Cerebellar cortex (tissue), 1 donor: ENCODE results near the gene AMY1B.
"Not testable (repeated sequence)": the region's sequence is repeated elsewhere in the genome, so short reads cannot be mapped to it uniquely, and the experiment has no call there.

ENCODE experiments used
- DNase-seq: peaks from one replicate; pipeline ENCODE4 v3.0.0-alpha.2; 2015; ENCODE audit warnings: low spot score

Gene AMY1B

DNA sequence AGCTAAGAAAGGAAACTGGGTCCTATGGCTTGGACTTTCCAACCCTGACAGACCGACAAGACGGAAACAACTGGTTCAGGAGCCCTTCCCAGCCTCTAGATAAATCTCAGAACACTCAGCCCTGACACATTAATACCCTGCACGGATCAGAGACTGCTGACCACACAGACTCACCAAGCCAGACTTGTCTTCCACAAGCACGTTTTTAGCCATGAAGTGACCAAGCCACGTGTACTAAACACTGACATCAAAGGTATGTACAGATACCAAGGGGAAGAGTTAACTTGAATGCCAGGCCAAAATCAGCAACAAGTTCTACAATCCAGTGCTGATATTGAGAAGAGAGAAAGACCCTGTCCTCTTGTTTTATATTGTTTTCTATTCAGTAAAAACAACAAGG lies at the start of gene AMY1B:
Gene AMY1B, minus strand, starts transcription at position 101 of the 400 bp plus-strand sequence. CDS start 571 bp downstream, outside the sequence.
- DNase-seq, result not testable (repeated sequence)

DNA sequence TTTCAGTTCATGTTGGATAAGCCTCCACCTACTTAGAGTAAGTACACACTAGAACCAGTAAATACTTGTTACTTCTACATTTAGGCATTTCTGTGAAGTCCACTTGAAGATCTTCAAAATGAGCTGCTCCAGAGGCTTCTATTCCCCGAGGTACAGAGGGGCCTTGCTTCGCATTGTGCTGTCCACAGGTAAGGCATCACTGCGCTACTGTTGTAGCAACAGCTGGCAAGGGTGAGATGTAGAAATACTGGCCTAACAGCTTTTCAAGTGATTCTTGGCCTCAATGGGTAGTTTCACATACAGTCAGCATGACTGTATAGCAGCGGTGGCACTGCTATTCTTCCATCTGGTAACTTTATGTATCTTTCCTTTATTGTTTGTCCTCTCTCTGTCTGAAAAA lies 49.0 kb upstream of the AMY1B start:
- DNase-seq, result not testable (repeated sequence)

DNA sequence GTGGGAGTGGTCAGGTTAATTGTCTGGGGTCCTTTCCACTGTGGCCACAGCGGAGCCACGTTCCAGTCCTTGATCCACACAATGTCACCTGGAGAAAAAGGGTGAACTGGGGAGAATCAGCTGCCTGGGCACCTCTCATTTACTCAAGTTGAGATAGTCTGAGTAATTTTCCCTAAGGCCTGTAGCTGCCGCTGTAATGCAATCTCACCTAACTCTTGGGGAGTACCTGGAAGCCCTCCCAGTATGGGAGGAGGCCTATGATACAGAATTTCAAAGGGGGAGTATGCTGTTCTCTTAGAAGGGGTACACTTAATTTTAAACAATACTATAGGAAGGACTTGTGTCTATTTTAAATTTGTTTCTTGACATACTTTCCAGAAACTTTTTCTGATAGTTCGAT lies 48.4 kb upstream of the AMY1B start:
- DNase-seq, result not testable (repeated sequence)

DNA sequence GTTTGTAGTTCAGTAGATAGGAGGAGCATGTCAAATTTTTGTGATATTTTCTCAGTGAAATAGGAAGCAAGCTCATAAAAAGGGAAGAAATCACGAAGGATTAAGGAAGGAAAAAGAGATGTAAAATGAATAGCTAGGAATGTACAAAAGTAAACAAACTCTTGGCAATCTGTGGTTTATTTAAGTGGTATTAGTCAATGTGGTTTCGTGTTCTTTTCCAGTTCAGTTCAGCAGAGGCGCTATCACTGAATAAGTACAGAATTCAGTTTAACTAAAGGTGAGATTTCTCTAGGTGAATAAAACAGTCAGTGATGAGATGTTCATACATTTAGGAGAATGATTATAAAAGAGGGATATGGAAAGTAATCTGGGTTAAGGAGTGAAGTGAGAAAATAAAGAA lies 42.0 kb upstream of the AMY1B start:
- not testable (repeated sequence) for DNase-seq

DNA sequence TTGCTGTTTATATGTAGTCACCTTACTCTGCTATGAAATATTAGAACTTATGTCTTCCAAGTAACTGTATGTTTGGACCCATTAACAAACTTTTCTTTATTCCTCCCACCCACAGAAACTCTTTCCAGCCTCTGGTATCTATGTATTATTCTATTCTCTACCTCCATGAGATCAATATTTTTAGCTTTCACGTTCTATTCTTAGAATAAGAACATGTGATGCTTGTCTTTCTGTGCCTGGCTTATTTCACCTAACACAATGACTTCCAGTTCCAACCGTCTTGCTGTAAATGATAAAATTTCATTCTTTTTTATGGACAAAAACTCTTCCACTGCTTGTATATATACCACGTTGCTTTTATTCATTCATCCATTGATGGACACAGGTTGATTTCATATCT lies 39.3 kb upstream of the AMY1B start:
- not testable (repeated sequence) for DNase-seq

DNA sequence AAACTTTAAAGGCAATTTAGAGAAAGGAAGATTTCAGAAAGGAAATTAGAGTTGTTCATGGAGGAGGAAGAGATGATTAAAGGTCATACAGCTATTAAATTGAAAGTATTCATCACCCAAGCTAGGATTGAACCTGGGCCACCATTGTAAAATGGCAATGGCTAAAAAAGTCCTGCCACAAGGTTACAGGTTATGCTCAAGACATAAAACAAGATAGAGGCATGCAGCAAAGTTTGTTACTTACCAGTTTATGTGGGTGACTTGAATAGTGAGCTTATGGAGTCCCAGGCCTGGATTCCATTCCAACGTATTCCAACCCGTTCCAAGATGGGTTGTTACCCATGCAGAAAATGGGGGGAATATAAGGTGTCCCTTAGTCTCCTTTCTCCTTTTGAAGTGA lies 25.5 kb upstream of the AMY1B start:
- not testable (repeated sequence) for DNase-seq

DNA sequence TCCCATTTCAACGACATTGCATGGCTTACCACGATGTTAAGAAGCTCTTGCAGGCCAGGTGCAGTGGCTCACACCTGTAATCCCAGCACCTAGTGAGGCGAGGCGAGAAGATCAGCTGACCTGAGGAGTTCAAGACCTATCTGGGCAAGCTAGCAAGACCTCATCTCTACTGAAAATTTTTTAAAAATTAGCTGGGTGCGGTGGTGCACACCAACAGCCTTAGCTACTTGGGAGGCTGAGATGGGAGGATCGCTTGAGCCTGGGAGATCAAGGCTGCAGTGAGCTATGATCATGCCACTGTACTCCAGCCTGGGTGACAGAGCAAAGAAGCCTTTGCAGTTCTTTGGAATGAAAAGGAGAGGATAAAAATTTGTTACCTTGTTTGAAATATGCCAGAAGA lies 21.4 kb upstream of the AMY1B start:
- DNase-seq, result not testable (repeated sequence)

DNA sequence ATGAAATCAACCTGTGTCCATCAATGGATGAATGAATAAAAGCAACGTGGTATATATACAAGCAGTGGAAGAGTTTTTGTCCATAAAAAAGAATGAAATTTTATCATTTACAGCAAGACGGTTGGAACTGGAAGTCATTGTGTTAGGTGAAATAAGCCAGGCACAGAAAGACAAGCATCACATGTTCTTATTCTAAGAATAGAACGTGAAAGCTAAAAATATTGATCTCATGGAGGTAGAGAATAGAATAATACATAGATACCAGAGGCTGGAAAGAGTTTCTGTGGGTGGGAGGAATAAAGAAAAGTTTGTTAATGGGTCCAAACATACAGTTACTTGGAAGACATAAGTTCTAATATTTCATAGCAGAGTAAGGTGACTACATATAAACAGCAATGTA lies 14.4 kb upstream of the AMY1B start:
- DNase-seq, result not testable (repeated sequence)

DNA sequence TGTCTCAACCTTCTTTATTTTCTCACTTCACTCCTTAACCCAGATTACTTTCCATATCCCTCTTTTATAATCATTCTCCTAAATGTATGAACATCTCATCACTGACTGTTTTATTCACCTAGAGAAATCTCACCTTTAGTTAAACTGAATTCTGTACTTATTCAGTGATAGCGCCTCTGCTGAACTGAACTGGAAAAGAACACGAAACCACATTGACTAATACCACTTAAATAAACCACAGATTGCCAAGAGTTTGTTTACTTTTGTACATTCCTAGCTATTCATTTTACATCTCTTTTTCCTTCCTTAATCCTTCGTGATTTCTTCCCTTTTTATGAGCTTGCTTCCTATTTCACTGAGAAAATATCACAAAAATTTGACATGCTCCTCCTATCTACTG lies 11.7 kb upstream of the AMY1B start:
- DNase-seq, result not testable (repeated sequence)

DNA sequence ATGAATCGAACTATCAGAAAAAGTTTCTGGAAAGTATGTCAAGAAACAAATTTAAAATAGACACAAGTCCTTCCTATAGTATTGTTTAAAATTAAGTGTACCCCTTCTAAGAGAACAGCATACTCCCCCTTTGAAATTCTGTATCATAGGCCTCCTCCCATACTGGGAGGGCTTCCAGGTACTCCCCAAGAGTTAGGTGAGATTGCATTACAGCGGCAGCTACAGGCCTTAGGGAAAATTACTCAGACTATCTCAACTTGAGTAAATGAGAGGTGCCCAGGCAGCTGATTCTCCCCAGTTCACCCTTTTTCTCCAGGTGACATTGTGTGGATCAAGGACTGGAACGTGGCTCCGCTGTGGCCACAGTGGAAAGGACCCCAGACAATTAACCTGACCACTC lies 5.2 kb upstream of the AMY1B start:
- not testable (repeated sequence) for DNase-seq

DNA sequence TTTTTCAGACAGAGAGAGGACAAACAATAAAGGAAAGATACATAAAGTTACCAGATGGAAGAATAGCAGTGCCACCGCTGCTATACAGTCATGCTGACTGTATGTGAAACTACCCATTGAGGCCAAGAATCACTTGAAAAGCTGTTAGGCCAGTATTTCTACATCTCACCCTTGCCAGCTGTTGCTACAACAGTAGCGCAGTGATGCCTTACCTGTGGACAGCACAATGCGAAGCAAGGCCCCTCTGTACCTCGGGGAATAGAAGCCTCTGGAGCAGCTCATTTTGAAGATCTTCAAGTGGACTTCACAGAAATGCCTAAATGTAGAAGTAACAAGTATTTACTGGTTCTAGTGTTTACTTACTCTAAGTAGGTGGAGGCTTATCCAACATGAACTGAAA lies 4.7 kb upstream of the AMY1B start:
- not testable (repeated sequence) for DNase-seq

DNA sequence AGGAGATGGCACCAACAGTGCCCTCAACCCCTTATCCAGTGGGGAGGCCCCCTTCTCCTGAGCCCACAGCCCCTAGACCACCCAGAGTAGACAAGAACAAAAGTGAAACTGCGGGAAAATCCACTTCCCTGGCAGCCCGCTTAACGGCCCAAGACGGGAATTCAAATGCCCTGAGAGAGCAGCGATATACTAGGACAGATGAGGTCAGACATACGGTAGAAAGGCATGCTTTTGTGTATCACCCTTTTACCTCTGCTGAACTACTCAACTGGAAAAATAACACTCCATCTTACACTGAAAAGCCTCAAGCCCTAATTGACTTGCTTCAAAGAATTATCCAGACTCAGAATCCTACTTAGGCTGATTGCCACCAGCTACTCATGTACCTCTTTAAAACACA lies 1.4 kb upstream of the AMY1B start:
- DNase-seq, result not testable (repeated sequence)

DNA sequence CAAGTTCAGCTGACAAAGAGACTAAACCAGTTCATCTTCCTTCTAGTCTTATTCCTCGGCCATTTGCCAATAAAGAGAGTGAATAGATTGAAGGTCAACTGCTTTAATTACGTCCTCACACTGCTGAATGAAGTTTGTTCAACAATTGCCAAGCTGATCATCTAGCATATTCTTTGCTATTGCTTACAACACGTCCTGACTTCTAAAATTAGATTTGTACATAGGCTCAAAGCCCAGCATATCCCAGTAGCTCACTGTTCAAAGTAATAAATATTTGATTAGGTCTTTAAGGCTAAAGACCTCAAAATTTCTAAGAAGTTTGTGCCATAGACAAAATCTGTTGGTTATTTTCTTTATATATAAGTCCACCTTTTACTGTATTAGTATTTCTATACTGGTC lies 19.7 kb downstream of the AMY1B start:
- DNase-seq, result not testable (repeated sequence)

DNA sequence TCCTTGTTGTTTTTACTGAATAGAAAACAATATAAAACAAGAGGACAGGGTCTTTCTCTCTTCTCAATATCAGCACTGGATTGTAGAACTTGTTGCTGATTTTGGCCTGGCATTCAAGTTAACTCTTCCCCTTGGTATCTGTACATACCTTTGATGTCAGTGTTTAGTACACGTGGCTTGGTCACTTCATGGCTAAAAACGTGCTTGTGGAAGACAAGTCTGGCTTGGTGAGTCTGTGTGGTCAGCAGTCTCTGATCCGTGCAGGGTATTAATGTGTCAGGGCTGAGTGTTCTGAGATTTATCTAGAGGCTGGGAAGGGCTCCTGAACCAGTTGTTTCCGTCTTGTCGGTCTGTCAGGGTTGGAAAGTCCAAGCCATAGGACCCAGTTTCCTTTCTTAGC lies 40.5 kb downstream of the AMY1B start, which contains the start of gene AMY1A:
Gene AMY1A, plus strand, starts transcription at position 301 of the 400 bp plus-strand sequence. CDS start 571 bp downstream, outside the sequence.
- not testable (repeated sequence) for DNase-seq

DNA sequence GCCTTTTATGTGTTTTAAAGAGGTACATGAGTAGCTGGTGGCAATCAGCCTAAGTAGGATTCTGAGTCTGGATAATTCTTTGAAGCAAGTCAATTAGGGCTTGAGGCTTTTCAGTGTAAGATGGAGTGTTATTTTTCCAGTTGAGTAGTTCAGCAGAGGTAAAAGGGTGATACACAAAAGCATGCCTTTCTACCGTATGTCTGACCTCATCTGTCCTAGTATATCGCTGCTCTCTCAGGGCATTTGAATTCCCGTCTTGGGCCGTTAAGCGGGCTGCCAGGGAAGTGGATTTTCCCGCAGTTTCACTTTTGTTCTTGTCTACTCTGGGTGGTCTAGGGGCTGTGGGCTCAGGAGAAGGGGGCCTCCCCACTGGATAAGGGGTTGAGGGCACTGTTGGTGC lies 41.9 kb downstream of the AMY1B start:
- not testable (repeated sequence) for DNase-seq

DNA sequence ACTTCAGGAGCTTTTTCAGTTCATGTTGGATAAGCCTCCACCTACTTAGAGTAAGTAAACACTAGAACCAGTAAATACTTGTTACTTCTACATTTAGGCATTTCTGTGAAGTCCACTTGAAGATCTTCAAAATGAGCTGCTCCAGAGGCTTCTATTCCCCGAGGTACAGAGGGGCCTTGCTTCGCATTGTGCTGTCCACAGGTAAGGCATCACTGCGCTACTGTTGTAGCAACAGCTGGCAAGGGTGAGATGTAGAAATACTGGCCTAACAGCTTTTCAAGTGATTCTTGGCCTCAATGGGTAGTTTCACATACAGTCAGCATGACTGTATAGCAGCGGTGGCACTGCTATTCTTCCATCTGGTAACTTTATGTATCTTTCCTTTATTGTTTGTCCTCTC lies 45.1 kb downstream of the AMY1B start:
- not testable (repeated sequence) for DNase-seq

DNA sequence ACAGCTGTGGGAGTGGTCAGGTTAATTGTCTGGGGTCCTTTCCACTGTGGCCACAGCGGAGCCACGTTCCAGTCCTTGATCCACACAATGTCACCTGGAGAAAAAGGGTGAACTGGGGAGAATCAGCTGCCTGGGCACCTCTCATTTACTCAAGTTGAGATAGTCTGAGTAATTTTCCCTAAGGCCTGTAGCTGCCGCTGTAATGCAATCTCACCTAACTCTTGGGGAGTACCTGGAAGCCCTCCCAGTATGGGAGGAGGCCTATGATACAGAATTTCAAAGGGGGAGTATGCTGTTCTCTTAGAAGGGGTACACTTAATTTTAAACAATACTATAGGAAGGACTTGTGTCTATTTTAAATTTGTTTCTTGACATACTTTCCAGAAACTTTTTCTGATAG lies 45.7 kb downstream of the AMY1B start:
- not testable (repeated sequence) for DNase-seq

DNA sequence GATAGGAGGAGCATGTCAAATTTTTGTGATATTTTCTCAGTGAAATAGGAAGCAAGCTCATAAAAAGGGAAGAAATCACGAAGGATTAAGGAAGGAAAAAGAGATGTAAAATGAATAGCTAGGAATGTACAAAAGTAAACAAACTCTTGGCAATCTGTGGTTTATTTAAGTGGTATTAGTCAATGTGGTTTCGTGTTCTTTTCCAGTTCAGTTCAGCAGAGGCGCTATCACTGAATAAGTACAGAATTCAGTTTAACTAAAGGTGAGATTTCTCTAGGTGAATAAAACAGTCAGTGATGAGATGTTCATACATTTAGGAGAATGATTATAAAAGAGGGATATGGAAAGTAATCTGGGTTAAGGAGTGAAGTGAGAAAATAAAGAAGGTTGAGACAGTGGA lies 52.1 kb downstream of the AMY1B start:
- not testable (repeated sequence) for DNase-seq

DNA sequence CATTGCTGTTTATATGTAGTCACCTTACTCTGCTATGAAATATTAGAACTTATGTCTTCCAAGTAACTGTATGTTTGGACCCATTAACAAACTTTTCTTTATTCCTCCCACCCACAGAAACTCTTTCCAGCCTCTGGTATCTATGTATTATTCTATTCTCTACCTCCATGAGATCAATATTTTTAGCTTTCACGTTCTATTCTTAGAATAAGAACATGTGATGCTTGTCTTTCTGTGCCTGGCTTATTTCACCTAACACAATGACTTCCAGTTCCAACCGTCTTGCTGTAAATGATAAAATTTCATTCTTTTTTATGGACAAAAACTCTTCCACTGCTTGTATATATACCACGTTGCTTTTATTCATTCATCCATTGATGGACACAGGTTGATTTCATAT lies 54.8 kb downstream of the AMY1B start:
- DNase-seq, result not testable (repeated sequence)
